HG03432 (cell line): ENCODE measurements around the gene IFRD2.
"Not testable (repeated sequence)": the region's sequence is repeated elsewhere in the genome, so short reads cannot be mapped to it uniquely, and the experiment has no call there.

ENCODE experiments used
- ATAC-seq: cut with Tn5 transposase; IDR thresholded peaks from one replicate; pipeline ENCODE4 v1.9.1; 2021; ENCODE audit warnings: mild to moderate bottlenecking, moderate library complexity; ENCODE audit not compliant: unreplicated experiment

IFRD2 gene

DNA sequence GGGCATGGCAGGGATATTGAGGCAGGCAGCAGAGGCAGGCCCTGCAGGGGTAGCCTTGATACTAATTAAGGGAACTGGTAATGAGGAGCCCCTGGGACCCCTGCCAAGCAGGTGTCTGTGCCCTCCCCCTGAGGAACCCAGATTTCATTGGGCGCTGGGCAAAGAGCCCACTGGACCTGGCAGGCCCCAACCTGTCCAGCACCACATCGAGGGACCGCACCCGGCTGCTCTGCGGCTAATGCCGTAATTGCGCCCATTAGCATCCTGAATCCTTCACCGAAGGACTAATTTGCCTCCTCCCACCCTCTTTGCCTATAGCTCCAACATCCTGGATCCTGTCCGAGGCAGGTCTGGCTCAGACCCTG lies 37.0 kb downstream of the IFRD2 start:
- ATAC-seq = no peak

DNA sequence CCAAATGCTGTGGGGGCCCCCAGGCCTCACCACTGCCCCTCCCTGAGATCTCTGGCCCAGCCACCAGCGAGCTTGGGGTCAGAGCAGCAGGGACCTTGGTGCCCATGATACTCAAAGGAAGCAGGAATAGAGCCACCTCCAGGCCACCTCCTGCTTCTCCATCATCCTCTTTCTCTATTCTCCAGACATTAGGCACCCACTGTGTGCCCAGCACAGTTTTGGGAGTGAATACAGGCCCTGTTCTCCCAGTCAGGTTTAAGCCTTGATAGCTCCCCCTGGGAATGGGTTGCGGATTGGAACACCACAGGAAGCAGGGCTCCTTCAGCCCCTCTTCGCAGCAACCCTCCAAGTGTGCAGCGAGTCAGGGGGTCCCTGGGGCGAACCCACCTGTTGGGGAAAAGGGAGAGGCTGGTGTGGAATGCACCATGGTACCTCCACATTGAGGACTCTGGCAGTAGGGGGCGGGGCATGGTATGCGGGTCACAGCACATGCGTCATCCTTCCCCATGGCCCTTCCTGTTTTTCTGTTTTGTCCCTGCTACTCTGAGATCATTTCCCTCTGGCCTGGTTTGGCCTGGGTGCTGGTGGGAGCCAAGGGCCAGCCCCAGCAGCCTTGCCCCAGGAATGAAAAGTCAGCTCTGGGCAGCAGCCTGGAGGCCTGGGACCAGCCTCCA lies 37.5 kb downstream of the IFRD2 start:
- no peak for ATAC-seq

DNA sequence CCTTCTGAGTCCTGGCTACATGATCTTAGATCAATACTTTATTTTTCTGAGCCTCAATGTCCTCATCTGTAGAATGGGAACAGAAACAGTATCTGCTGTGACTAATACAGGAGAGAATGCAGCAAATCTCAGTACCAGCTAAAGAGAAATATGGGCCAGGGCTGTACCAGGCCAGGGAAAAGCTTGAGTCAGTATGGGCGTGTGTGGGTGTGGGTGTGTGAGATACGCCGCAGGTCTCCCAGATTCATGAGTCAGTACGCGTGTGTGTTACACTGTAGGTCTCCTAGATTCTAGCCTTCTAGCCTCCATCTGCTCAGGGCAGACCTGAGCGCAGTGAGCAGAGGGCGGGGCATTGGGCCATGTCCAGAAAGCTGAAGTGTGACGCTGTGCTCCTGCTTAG lies 41.0 kb downstream of the IFRD2 start:
- ATAC-seq = no peak

GRCh38 chr3:50250514-50250913 lies 41.7 kb downstream of the IFRD2 start:
- ATAC-seq = no peak

GRCh38 chr3:50249457-50249856 lies 42.8 kb downstream of the IFRD2 start:
- no peak for ATAC-seq

DNA sequence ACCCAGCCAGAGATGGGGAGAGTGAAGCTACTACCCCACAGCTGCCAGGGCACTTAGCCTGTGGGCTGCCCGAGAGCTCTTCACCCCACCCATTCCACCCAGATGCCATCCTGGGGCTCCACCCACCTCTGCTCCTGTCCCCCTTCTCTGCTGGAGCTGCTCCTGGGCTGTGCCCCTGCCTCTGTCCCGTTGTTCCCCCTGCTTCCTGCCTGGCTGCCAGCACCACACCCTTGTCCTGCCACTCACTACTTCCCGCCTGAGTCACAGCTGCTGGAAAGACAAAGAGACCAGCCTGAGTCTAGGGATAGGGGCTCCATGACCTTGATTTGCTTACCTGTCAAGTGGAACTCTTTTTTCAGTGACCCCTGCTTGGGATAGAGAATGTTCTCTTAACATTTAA lies 43.8 kb downstream of the IFRD2 start:
- no peak for ATAC-seq

DNA sequence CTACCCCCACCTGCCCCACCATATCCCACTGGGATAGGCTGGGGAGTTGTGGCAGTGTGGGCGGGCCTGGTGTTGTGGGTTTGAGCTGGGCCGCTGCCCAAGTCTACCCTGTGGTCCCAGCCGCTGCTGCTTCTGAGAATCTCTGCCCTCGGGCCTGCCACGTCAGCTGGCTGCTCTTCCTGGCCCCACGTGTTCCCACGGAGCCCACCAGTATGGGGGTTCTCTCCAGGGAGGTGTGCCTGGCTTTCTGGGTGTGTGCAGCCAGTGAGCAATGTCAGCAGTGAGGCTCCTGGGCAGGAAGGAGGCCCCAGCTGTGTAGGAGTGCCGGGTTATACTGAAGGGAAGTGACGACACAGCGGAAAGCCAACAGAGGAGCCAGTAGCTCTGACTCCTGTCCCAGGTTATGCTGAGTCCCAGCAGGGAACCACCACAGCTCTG lies 45.7 kb downstream of the IFRD2 start:
- peak; percentile 49 for ATAC-seq

DNA sequence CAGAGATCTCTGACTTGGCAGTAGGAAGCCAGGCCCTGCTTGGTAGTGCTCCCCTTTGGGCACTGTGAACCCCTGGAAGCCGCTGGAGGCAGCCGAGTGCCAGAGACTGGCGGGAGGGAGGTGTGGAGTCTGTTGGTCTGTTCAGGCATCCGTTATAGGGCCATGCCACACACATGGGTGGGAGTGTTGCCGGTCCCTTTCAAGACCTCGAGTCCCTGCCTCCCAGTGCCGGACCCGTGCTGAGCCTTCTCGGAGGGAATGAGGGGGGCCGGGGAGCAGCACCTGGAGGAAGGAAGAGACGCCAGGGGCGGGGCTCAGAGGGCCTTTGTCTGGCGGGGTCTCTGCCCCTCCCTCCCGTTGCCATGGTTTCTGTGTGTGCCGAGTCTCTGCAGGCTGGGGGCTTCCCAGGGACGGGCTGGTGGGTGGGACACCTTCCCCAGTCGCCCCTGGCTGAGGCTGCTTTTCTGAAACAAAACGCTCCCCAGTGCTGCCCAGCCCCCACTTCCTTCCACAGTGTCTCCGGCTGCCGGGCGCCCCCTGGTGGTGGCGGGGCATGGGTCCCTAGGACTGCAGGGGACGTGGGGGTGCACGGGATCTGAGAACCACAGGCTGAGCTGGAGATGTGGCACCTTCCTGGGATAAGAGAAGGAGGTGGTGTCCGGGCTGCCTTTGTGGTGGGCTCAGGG lies 46.3 kb downstream of the IFRD2 start:
- peak; percentile 71 for ATAC-seq

GRCh38 chr3:50245251-50245745 lies 46.9 kb downstream of the IFRD2 start:
- ATAC-seq = no peak

- not testable (repeated sequence) for ATAC-seq
Observed at GRCh38 chr3:50244813-50245212, 47.4 kb downstream of the IFRD2 start.

- no peak for ATAC-seq
Observed at GRCh38 chr3:50243543-50243895, 48.7 kb downstream of the IFRD2 start.

DNA sequence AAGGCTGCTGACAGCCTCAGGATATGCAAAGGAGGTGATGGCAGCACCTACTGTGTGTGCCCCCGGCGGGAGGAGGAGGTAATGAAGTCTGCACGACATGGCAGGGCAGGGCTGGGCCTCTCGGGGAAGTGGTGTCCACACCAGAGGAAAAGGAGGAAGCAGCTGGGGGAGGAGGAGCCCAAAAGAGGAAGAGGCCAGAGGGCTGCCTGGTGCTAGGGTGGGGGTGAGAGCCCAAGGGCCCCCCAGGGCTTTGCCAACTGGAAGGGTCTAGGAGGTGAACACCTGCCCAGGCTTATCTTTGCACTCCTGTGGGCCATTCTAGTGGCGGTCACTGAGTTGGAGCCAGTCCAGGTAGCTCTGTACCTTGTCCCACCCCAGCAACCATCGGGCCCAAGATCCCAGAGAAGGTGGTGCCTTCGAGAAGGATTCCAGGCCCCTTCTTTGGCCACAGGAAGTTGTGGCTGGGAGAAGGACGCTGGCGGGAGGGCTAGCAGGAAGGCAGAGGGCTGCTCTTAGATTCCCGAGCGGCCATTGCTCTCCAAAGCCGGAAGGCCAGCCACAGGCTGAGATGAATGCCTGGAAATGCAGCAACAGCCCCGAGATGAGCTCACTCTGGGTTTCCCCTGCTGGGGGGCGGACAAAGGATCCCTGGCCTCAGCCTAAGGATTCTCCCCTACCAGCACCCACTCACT lies 49.2 kb downstream of the IFRD2 start:
- no peak for ATAC-seq

DNA sequence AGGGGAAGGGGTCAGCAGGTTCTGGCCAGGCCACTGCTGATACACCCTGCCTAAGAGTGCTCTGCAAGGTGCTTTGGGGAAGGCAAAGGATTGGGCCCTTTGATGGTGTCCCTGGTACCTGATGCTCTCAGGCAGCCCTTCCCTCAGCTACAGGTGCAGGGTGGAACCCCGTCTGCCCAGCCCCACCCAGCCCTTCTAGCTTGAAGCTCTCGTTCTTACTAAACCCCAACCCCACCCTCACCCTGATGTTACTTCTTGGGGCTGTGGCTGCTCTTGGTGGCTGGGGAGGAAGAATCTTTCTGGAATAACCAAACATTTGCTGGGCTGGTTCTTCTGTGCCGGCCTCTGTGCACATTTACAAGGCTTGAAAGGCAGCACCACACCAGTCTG lies 49.9 kb downstream of the IFRD2 start:
- no peak for ATAC-seq

GRCh38 chr3:50241713-50242380 lies 50.4 kb downstream of the IFRD2 start:
- no peak for ATAC-seq

DNA sequence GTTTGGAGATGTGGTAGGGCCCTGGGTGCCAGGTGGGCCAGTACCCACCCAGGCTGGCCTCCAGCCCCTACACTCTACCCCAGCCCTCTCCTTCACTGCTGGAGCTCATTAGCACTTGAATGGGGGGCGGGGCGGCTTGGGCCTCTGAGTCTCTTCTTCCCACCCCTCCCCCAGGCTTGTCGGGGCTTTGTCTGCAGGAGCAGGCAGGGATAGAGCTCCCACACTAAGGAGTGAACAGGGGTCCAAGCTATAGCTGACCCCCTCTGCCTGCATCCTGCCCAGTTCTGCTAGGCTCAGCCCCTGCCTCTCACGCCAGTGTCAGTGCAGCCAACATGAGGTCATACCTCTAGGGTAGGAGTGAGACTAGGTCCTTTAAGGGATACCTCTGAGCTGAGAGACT lies 51.1 kb downstream of the IFRD2 start:
- ATAC-seq = no peak

DNA sequence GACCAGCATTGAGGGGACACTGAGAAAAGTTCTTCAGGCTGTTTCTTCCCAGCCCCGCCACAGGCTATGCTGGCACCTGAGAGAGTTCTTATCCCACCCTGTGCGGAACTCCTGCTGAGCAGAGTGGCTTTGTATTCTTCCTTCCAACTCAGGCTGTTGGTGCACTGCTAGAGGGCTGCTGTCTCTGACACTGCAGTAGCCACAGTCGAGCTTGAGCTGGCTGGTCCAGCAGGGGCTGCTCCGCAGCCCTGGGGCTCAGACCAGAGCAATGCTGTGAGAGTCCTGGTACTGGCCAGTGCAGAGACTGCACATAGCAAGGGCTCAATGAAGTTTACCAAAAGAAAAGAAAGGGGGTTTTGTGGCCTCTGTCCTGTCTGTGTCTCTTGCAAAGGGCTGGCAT lies 52.6 kb downstream of the IFRD2 start:
- no peak for ATAC-seq

DNA sequence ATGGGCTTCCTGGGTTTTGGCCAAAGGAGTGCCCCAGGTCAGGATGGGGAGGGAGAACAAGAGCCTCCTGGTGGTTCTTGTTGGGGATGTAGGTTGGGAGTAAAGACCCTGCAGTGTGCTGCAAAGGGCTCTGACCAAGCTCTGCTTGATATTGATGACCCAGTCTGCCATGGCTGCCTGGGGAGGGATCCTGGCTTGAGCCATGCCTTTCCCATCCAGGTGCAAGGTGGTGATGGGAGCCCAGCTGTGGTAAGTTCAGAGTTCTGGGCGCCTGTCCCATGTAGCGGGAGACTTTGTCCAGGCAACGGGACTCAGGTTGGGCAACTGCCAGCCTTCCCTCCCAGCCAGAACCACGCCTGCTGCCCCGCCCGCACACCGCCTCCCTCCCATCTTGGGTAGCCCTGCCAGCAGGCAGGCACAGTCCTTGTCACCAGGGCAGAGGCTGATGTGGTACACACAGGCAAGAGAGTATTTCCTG lies 53.6 kb downstream of the IFRD2 start:
- no peak for ATAC-seq

GRCh38 chr3:50237754-50238548 lies 54.3 kb downstream of the IFRD2 start:
- ATAC-seq = peak; percentile 35
